Fibroblast of lung (primary cell): ENCODE measurements around the gene SUSD1. TPM values are rescaled to one million over a fixed set of nuclear protein-coding genes. Genes with fewer than 3 reads are reported as not detected.

Source experiments
- DNase-seq, 2 donors: peaks; one replicate each; pipeline versions ENCODE4 v3.0.0 to v3.0.0-alpha.2; 2010; ENCODE audit warnings: low read depth in 2 of 2
- H2AFZ ChIP-seq: 2 replicates; pipeline ENCODE4 v1.5.1; 2012; ENCODE audit warnings: low read length, control low read depth, inconsistent platforms
- H3K27ac ChIP-seq: 2 replicates; pipeline ENCODE4 v1.5.1; 2011; ENCODE audit warnings: low read length, control low read depth; ENCODE audit not compliant: insufficient read depth
- H3K27me3 ChIP-seq: 2 replicates; pipeline ENCODE4 v1.5.1; 2011; ENCODE audit warnings: mild to moderate bottlenecking, low read length; ENCODE audit not compliant: control insufficient read depth, insufficient read depth
- H3K36me3 ChIP-seq: 2 replicates; pipeline ENCODE4 v1.5.1; 2011; ENCODE audit warnings: low read length; ENCODE audit not compliant: control insufficient read depth, insufficient read depth
- H3K4me1 ChIP-seq: 2 replicates; pipeline ENCODE4 v1.5.1; 2011; ENCODE audit warnings: low read length; ENCODE audit not compliant: control insufficient read depth, insufficient read depth; ENCODE audit errors: extremely low read depth
- H3K4me2 ChIP-seq: 2 replicates; pipeline ENCODE4 v1.5.1; 2011; ENCODE audit warnings: low read length, control low read depth; ENCODE audit not compliant: insufficient read depth; ENCODE audit errors: extremely low read depth
- H3K4me3 ChIP-seq, 4 experiments: fragments of 200-600 bp in 1 of 4; sonication (generic) in 1 of 4; replicated peaks in 1 of 4; 2 replicates each; pipeline ENCODE4 v1.5.1; 2011 to 2016; ENCODE audit warnings: low read length in 4 of 4, low read depth in 3 of 4, mild to moderate bottlenecking in 3 of 4, control low read depth in 2 of 4, inconsistent platforms in 1 of 4, mixed read lengths in 1 of 4; ENCODE audit not compliant: insufficient read depth in 1 of 4; ENCODE audit errors: control extremely low read depth in 1 of 4
- H3K79me2 ChIP-seq: 2 replicates; pipeline ENCODE4 v1.5.1; 2012; ENCODE audit warnings: mild to moderate bottlenecking, low read length, inconsistent platforms; ENCODE audit not compliant: control insufficient read depth, insufficient read depth
- H3K9ac ChIP-seq: 2 replicates; pipeline ENCODE4 v1.5.1; 2011; ENCODE audit warnings: mild to moderate bottlenecking, low read length, control low read depth; ENCODE audit not compliant: insufficient read depth
- H3K9me3 ChIP-seq: 2 replicates; pipeline ENCODE4 v1.5.1; 2012; ENCODE audit warnings: low read depth, low read length; ENCODE audit not compliant: control insufficient read depth, insufficient read depth
- H4K20me1 ChIP-seq: 2 replicates; pipeline ENCODE4 v1.5.1; 2011; ENCODE audit warnings: low read length; ENCODE audit not compliant: control insufficient read depth, insufficient read depth; ENCODE audit errors: extremely low read depth
- CTCF ChIP-seq, 2 donors: IDR thresholded peaks in 1 of 2; conservative IDR thresholded peaks in 1 of 2; 1 replicate in 1 of 2; 2 replicates in 1 of 2; pipeline ENCODE4 v1.5.1; 2011 to 2012; ENCODE audit warnings: low read length in 2 of 2, control low read depth in 1 of 2, inconsistent platforms in 1 of 2, low read depth in 1 of 2, mild to moderate bottlenecking in 1 of 2
- EZH2 ChIP-seq: IDR thresholded peaks from 2 replicates; pipeline ENCODE4 v1.5.1; 2012; ENCODE audit warnings: low read length, control low read depth, mild to moderate bottlenecking; ENCODE audit errors: missing control alignments
- polyA plus RNA-seq, 2 donors: library from polyadenylated mRNA; depleted of rRNA in 1 of 2; stranded (reverse) in 1 of 2; unstranded in 1 of 2; fragments of >200 nt; gene quantifications; 2 replicates each; pipeline ENCODE4 v1.2.1, GENCODE V29; 2011 to 2012; ENCODE audit warnings: missing spikeins in 1 of 2
- total RNA-seq: library from RNA; depleted of rRNA; stranded (reverse); fragments of >200 nt; gene quantifications from 2 replicates; pipeline ENCODE4 v1.2.1, GENCODE V29; 2014

SUSD1 gene
- total and polyA plus RNA-seq, 2 donors (not counting 1 experiment from before 2014, with no cell fraction given), result 27.4 to 28.6 TPM

DNA sequence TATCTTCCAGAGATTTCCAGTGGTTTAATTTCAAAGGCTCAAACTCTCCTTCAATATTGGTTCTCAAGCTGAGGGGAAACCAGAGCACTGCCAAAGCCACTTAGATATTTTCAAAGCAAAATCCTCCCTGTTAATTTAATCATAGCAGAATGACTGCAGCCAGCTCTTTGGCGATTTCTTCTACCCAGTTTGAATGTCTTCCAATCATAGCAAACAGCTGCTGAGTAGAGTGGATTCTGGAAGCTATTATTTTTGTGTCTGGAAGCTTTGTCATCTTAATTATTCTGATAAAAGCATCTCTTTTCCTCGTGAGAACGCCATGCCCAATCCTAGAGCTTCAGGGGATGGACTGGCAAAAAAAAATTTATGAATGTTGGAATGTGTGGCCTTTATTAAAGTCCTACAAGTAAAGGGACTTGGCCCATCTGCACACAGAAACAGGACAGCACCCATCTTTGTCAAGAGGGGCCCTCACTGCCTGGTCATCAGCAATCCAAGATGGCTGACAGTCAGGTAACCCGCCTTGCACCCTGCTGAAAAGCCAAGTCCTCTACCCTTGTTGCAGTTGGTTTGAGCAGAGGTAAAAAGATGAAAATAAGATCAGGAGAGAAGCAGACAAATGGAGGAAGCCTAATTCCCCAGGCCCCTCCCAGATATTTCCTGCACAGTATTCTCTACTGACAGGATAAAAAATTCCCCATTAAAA is 125.1 kb downstream of the SUSD1 start:
- H3K4me1 ChIP-seq, result peaks cover 41% of the 10 kb centered on the region
- H3K4me3 ChIP-seq, result no peak overlapping the region
- H3K36me3 ChIP-seq, result no peaks in the 10 kb centered on the region
- no peak overlapping the region for H3K9ac ChIP-seq
- H3K27ac ChIP-seq, result peak overlapping the region; percentile 75
- H3K79me2 ChIP-seq, result no peaks in the 10 kb centered on the region
- peak in 1 of 2 donors; percentile 75 for DNase-seq
- no peak for TF ChIP-seq CTCF (conservative IDR thresholded peaks at IDR 0.05 in 1 of 2, IDR thresholded peaks at IDR 0.05 in 1 of 2; ENCODE audit: low read depth in 1 of 2, low read length in 2 of 2)
- no peak overlapping the region for H2AFZ ChIP-seq
- H4K20me1 ChIP-seq, result no peaks in the 10 kb centered on the region
- no peaks in the 10 kb centered on the region for H3K9me3 ChIP-seq
- H3K27me3 ChIP-seq, result no peaks in the 10 kb centered on the region
- peak overlapping the region; percentile 18 for H3K4me2 ChIP-seq

DNA sequence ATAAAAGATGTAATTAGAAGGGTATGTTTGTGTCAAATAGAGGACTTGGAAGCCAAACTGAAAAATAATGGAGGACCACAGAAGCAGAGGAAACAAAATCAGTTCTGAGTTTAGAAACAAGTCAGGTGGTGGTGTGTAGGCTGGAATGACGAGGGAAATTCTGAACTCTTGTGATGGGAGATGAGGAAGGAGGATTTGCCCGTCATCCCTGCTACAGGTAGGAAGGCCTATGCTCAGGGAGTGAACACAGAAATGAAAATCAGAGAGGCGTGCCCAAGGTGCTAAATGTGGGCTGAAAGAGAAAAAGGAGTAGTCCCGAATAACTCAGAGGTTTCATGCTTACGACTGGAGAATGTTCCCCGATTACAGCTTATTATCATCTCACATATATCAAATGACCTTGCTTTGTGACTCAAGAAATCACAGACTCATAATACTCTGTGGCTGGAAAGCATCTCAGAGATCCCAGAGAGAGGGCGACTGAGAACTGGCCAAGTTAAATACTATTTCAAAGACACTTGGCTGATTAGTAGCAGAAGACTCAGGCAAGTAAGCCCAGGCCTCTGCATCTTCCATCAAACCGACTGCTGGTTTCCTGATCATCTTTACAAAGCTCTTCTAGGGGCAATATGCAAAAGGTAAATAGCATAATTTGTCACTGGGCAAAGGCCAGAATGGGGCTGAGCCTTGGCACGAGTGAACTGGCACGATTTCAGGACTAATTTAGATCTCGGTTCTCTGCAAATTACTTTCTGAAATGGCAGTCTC is 126.0 kb downstream of the SUSD1 start:
- Histone ChIP-seq H3K79me2 (no peaks in the 10 kb centered on the region), H3K9ac (peak overlapping the region; percentile 16), H2AFZ (no peak overlapping the region), H4K20me1 (no peaks in the 10 kb centered on the region), H3K27ac (peak overlapping the region; percentile 75), H3K4me3 (no peak overlapping the region), H3K36me3 (no peaks in the 10 kb centered on the region), H3K27me3 (no peaks in the 10 kb centered on the region), H3K4me2 (peak overlapping the region; percentile 51), H3K9me3 (no peaks in the 10 kb centered on the region), H3K4me1 (peaks cover 43% of the 10 kb centered on the region)
- DNase-seq, result peak; percentile 51 to 93
- TF ChIP-seq CTCF (conservative IDR thresholded peaks at IDR 0.05 in 1 of 2, IDR thresholded peaks at IDR 0.05 in 1 of 2; ENCODE audit: low read depth in 1 of 2, low read length in 2 of 2) (no peak), EZH2 (no peak)

GRCh38 chr9:112047538-112048066 is 127.5 kb downstream of the SUSD1 start:
- no peaks in the 10 kb centered on the region for H3K36me3 ChIP-seq
- H3K9ac ChIP-seq, result no peak overlapping the region
- H3K79me2 ChIP-seq, result no peaks in the 10 kb centered on the region
- no peaks in the 10 kb centered on the region for H4K20me1 ChIP-seq
- TF ChIP-seq CTCF (conservative IDR thresholded peaks at IDR 0.05 in 1 of 2, IDR thresholded peaks at IDR 0.05 in 1 of 2; ENCODE audit: low read depth in 1 of 2, low read length in 2 of 2) (no peak), EZH2 (no peak)
- no peak for DNase-seq
- no peak overlapping the region for H3K4me3 ChIP-seq
- H3K9me3 ChIP-seq, result no peaks in the 10 kb centered on the region
- peaks cover 51% of the 10 kb centered on the region for H3K4me1 ChIP-seq
- peak overlapping the region; percentile 69 for H3K27ac ChIP-seq
- no peaks in the 10 kb centered on the region for H3K27me3 ChIP-seq
- H3K4me2 ChIP-seq, result no peak overlapping the region
- no peak overlapping the region for H2AFZ ChIP-seq
